Ascending aorta (tissue), 2 donors: ENCODE measurements around the gene CDCA7L. TPM values are rescaled to one million over a fixed set of nuclear protein-coding genes. Genes with fewer than 3 reads are reported as not detected.

Experiments used
- DNase-seq, 2 donors: peaks; one replicate each; pipeline ENCODE4 v3.0.0-alpha.2; 2019; ENCODE audit warnings: low spot score in 2 of 2
- H3K27ac ChIP-seq, 2 donors: fragments of 200-600 bp; sonication (generic); one replicate each; pipeline ENCODE4 v1.5.1; 2016 to 2017; ENCODE audit warnings: mild to moderate bottlenecking in 1 of 2
- H3K27me3 ChIP-seq: fragments of 200-600 bp; sonication (generic); one replicate; pipeline ENCODE4 v1.5.1; 2017
- H3K36me3 ChIP-seq, 2 donors: fragments of 200-600 bp; sonication (generic); one replicate each; pipeline ENCODE4 v1.5.1; 2016
- H3K4me1 ChIP-seq, 2 donors: fragments of 200-600 bp; sonication (generic); one replicate each; pipeline ENCODE4 v1.5.1; 2016 to 2017; ENCODE audit warnings: mild to moderate bottlenecking in 1 of 2
- H3K4me3 ChIP-seq, 2 donors: fragments of 200-600 bp; sonication (generic); one replicate each; pipeline ENCODE4 v1.5.1; 2016 to 2017; ENCODE audit warnings: mild to moderate bottlenecking in 1 of 2
- H3K9me3 ChIP-seq, 2 donors: fragments of 200-600 bp; sonication (generic); one replicate each; pipeline ENCODE4 v1.5.1; 2016
- intact Hi-C: fragments of 100-400 bp; cut with DNase I; formaldehyde crosslinking; loops from one replicate; pipeline ENCODE4 v1.15.1; 2023
- total RNA-seq: library from RNA; depleted of rRNA; stranded (reverse); fragments of >200 nt; gene quantifications from one replicate; pipeline ENCODE4 v1.1.0, GENCODE V29; 2016
- TF ChIP-seq, protein P1 (sequence below), 3 experiments: fragments of 200-600 bp in 2 of 3; fragments of 450-650 bp in 1 of 3; sonication (generic) in 2 of 3; IDR thresholded peaks; one replicate each; pipeline ENCODE4 v1.5.1; 2016 to 2019; ENCODE audit warnings: antibody characterized with exemption in 3 of 3, mild to moderate bottlenecking in 1 of 3, moderate library complexity in 1 of 3

CDCA7L gene
- total RNA-seq, 1 donor from 2014 or later = 1.5 TPM

DNA sequence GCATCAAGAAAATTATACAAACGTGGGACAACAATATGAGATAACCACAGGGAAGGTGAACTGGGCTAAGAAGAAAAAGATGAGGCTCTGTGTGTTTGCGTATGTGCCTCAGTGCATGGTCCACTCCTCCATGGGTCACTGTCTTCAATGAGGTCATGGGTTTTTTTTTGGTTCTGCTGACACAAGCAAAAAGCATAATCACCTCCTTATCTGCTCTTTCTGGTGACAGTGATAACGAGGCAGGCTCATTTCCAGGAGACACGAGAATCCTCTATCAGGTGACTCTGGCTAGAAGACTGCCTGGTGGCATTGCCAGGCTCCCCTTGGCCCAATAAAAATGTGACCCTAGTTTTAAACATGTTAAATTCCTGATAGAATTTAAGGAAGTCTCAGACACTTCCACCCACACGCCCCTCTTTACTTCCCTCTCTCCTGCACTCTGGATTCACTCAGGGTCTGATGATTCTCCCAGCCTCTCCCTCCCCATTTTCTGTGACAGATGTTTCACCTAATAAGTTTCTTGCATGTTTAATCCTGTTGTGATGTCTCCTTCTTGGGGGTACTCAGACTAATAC, 35.3 kb upstream of the CDCA7L start:
- DNase-seq = no peak
- intact Hi-C loops = no loop called here
- Histone ChIP-seq H3K36me3 (no peaks in the 10 kb centered on the region), H3K27ac (no peak overlapping the region), H3K9me3 (no peaks in the 10 kb centered on the region), H3K4me1 (no peaks in the 10 kb centered on the region), H3K4me3 (no peak overlapping the region), H3K27me3 (no peaks in the 10 kb centered on the region)
- TF ChIP-seq, protein P1, sequence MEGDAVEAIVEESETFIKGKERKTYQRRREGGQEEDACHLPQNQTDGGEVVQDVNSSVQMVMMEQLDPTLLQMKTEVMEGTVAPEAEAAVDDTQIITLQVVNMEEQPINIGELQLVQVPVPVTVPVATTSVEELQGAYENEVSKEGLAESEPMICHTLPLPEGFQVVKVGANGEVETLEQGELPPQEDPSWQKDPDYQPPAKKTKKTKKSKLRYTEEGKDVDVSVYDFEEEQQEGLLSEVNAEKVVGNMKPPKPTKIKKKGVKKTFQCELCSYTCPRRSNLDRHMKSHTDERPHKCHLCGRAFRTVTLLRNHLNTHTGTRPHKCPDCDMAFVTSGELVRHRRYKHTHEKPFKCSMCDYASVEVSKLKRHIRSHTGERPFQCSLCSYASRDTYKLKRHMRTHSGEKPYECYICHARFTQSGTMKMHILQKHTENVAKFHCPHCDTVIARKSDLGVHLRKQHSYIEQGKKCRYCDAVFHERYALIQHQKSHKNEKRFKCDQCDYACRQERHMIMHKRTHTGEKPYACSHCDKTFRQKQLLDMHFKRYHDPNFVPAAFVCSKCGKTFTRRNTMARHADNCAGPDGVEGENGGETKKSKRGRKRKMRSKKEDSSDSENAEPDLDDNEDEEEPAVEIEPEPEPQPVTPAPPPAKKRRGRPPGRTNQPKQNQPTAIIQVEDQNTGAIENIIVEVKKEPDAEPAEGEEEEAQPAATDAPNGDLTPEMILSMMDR (IDR thresholded peaks at IDR 0.05) = no peak

- H3K27ac ChIP-seq = no peak overlapping the region
- no peaks in the 10 kb centered on the region for H3K9me3 ChIP-seq
- TF ChIP-seq, protein P1 (IDR thresholded peaks at IDR 0.05) = no peak
- no peaks in the 10 kb centered on the region for H3K27me3 ChIP-seq
- no peak overlapping the region for H3K4me3 ChIP-seq
- intact Hi-C loops = no loop called here
- DNase-seq = no peak
- no peaks in the 10 kb centered on the region for H3K36me3 ChIP-seq
- H3K4me1 ChIP-seq = no peaks in the 10 kb centered on the region
Observed at GRCh38 chr7:21972397-21972784, 26.7 kb upstream of the CDCA7L start.

GRCh38 chr7:21971780-21972396, 26.2 kb upstream of the CDCA7L start:
- H3K27ac ChIP-seq = no peak overlapping the region
- H3K4me1 ChIP-seq = no peaks in the 10 kb centered on the region
- no peaks in the 10 kb centered on the region for H3K9me3 ChIP-seq
- H3K36me3 ChIP-seq = no peaks in the 10 kb centered on the region
- DNase-seq = no peak
- intact Hi-C loops = no loop called here
- TF ChIP-seq, protein P1 (IDR thresholded peaks at IDR 0.05) = no peak
- H3K4me3 ChIP-seq = no peak overlapping the region
- H3K27me3 ChIP-seq = no peaks in the 10 kb centered on the region

DNA sequence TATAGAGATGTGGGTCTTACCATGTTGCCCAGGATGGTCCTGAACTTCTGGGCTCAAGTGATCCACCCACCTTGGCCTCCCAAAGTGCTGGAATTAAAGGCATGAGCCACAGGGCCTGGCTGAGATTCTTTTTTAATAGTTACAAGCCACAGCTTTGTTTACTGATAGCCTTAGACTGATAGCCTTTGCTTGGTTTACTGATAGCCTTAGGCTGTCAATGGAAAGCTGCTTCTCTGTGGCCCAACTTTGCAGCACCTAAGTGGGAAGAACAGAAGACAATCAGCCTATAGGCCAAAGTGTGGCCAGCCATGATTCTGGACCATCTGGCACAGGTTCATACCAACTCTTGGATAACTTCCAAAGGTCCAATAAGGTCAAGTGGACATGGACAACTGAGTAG, 24.1 kb upstream of the CDCA7L start:
- no peaks in the 10 kb centered on the region for H3K36me3 ChIP-seq
- H3K27me3 ChIP-seq = no peaks in the 10 kb centered on the region
- no peaks in the 10 kb centered on the region for H3K9me3 ChIP-seq
- TF ChIP-seq, protein P1 (IDR thresholded peaks at IDR 0.05) = no peak
- no peaks in the 10 kb centered on the region for H3K4me1 ChIP-seq
- no peak for DNase-seq
- H3K27ac ChIP-seq = no peak overlapping the region
- intact Hi-C loops = no loop called here
- no peak overlapping the region for H3K4me3 ChIP-seq

- no peaks in the 10 kb centered on the region for H3K36me3 ChIP-seq
- no peak for DNase-seq
- no peaks in the 10 kb centered on the region for H3K9me3 ChIP-seq
- TF ChIP-seq, protein P1 (IDR thresholded peaks at IDR 0.05) = no peak
- H3K27ac ChIP-seq = no peak overlapping the region
- H3K4me3 ChIP-seq = no peak overlapping the region
- intact Hi-C loops = no loop called here
- H3K27me3 ChIP-seq = no peaks in the 10 kb centered on the region
- H3K4me1 ChIP-seq = no peaks in the 10 kb centered on the region
Observed at GRCh38 chr7:21967598-21968003, 21.9 kb upstream of the CDCA7L start.
